CD4-positive, alpha-beta T cell treated with Interleukin-6 at 100 ng/mL for 8 hours (primary cell): ENCODE data around the gene RAB43.
"Not testable (repeated sequence)": the region's sequence is repeated elsewhere in the genome, so short reads cannot be mapped to it uniquely, and the experiment has no call there.

Source experiments
- DNase-seq: peaks from one replicate; pipeline ENCODE4 v3.0.0-alpha.2; 2020; ENCODE audit warnings: mixed read lengths, low spot score

The RAB43 gene

GRCh38 chr3:129095285-129095684 is 26.3 kb downstream of the RAB43 start:
- no peak for DNase-seq

- not testable (repeated sequence) for DNase-seq
Measured at GRCh38 chr3:129088312-129088711, 33.3 kb downstream of the RAB43 start.

- DNase-seq = not testable (repeated sequence)
Measured at GRCh38 chr3:129087904-129088303, 33.7 kb downstream of the RAB43 start.

GRCh38 chr3:129087138-129087702 is 34.4 kb downstream of the RAB43 start:
- no peak for DNase-seq

- no peak for DNase-seq
Measured at GRCh38 chr3:129085818-129086217, 35.8 kb downstream of the RAB43 start.

- no peak for DNase-seq
Measured at GRCh38 chr3:129085165-129085715, 36.4 kb downstream of the RAB43 start.

GRCh38 chr3:129084501-129084900 is 37.1 kb downstream of the RAB43 start:
- DNase-seq = no peak

- no peak for DNase-seq
Measured at GRCh38 chr3:129082026-129082425, 39.6 kb downstream of the RAB43 start.

GRCh38 chr3:129081503-129081902 is 40.1 kb downstream of the RAB43 start:
- no peak for DNase-seq

- DNase-seq = no peak
Measured at GRCh38 chr3:129078510-129078909, 43.1 kb downstream of the RAB43 start.

- no peak for DNase-seq
Measured at GRCh38 chr3:129077222-129077621, 44.4 kb downstream of the RAB43 start.

GRCh38 chr3:129070086-129070885 is 51.3 kb downstream of the RAB43 start:
- no peak for DNase-seq

- not testable (repeated sequence) for DNase-seq
Measured at GRCh38 chr3:129069313-129070085, 52.1 kb downstream of the RAB43 start.

- DNase-seq = no peak
Measured at GRCh38 chr3:129068291-129068886, 53.2 kb downstream of the RAB43 start.

GRCh38 chr3:129067719-129068118 is 53.9 kb downstream of the RAB43 start:
- DNase-seq = not testable (repeated sequence)

GRCh38 chr3:129065720-129066073 is 55.9 kb downstream of the RAB43 start:
- no peak for DNase-seq

GRCh38 chr3:129065016-129065719 is 56.4 kb downstream of the RAB43 start:
- DNase-seq = no peak

- DNase-seq = no peak
Measured at GRCh38 chr3:129063841-129064482, 57.6 kb downstream of the RAB43 start.

- DNase-seq = no peak
Measured at GRCh38 chr3:129063091-129063640, 58.4 kb downstream of the RAB43 start.

- DNase-seq = no peak
Measured at GRCh38 chr3:129061888-129062834, 59.4 kb downstream of the RAB43 start.
